ENCODE data around the gene ZNF324.
"Not testable (repeated sequence)": the region's sequence is repeated elsewhere in the genome, so short reads cannot be mapped to it uniquely, and the experiment has no call there.

ZNF324 gene

DNA sequence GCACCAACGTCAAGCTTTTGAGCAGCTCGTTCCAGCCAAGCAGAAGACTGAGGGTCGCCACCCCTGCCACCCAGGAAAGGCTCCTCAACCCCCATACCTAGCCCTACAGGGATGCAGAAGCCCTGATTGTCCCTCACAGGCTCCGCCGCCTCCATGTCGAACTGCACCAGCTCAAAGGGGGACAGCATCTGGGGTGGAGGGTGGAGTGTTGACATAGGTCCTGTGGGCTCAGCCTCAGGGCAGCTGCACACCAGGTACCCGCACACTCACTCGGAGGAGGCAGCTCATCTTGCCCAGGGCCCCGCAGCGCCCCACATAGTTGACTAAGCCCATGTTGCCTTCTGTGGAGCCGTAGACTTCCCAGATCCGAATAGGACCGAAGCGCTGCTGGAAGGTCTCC lies 33.4 kb downstream of the ZNF324 start:
- peaks cover 18 to 25% of the 10 kb centered on the region in 2 donors for H3K4me1 Mint-ChIP-seq
- no peak for DNase-seq
- no peak overlapping the region for H3K27ac Mint-ChIP-seq
- H3K9me3 Mint-ChIP-seq: peaks cover 11 to 15% of the 10 kb centered on the region in 2 donors
- ATAC-seq (replicated peaks): no peak
- peaks cover 3 to 17% of the 10 kb centered on the region in 2 donors for H3K36me3 Mint-ChIP-seq
- no peaks in the 10 kb centered on the region for H3K27me3 Mint-ChIP-seq
- H3K4me3 Mint-ChIP-seq: peak overlapping the region; percentile 85 to 87

DNA sequence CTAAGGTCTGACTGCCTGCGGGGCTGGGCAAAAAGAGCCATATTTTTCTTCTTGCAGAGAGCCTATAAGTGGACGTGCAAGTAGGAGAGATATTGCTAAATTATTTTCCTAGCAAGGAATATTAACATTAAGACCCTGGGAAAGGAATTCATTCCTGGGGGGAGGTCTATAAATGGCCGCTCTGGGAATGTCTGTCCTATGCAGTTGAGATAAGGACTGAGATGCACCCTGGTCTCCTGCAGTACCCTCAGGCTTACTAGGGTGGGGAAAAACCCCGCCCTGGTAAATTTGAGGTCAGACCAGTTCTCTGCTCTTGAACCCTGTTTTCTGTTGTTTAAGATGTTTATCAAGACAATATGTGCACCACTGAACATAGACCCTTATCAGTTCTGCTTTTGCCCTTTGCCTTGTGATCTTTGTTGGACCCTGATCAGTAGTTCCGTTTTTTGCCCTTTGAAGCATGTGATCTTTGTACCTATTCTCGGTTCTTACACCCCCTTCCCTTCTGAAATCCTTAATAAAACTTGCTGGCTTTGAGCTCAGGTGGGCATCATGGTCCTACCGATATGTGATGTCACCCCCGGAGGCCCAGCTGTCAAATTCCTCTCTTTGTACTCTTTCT lies 40.8 kb downstream of the ZNF324 start:
- not testable (repeated sequence) for H3K4me1 Mint-ChIP-seq; ATAC-seq (replicated peaks); H3K27ac Mint-ChIP-seq; H3K27me3 Mint-ChIP-seq; H3K9me3 Mint-ChIP-seq; H3K36me3 Mint-ChIP-seq; DNase-seq; H3K4me3 Mint-ChIP-seq

GRCh38 chr19:58509731-58510083 lies 42.8 kb downstream of the ZNF324 start:
- DNase-seq: no peak

GRCh38 chr19:58510084-58510862 lies 43.4 kb downstream of the ZNF324 start:
- Mint-ChIP-seq H3K4me3 (peak overlapping the region in 1 of 2 donors; percentile 39), H3K4me1 (peaks cover 8 to 26% of the 10 kb centered on the region in 2 donors), H3K9me3 (peaks cover 4 to 9% of the 10 kb centered on the region in 2 donors), H3K27ac (peak overlapping the region; percentile 79), H3K27me3 (no peaks in the 10 kb centered on the region), H3K36me3 (peaks cover 7 to 15% of the 10 kb centered on the region in 2 donors)
- DNase-seq: no peak
- ATAC-seq (replicated peaks): no peak

More at GRCh38 chr19:58509731-58510083, 42.8 kb downstream of the ZNF324 start:
- Mint-ChIP-seq H3K9me3 (peaks cover 4 to 9% of the 10 kb centered on the region in 2 donors), H3K36me3 (peaks cover 7 to 12% of the 10 kb centered on the region in 2 donors), H3K27me3 (no peaks in the 10 kb centered on the region), H3K27ac (peak overlapping the region; percentile 79), H3K4me1 (peaks cover 6 to 20% of the 10 kb centered on the region in 2 donors), H3K4me3 (no peak overlapping the region)
- no peak for ATAC-seq (replicated peaks)

GRCh38 chr19:58511353-58512208 lies 44.7 kb downstream of the ZNF324 start, which contains the start of gene SLC27A5:
Gene SLC27A5 (minus strand): TSS chr19:58511992. CDS start chr19:58511955, 37 bp downstream.
- DNase-seq (no peak), ATAC-seq (replicated peaks) (no peak)
- Mint-ChIP-seq H3K9me3 (peaks cover 4 to 9% of the 10 kb centered on the region in 2 donors), H3K4me3 (peak within 1 kb of the TSS in 1 of 2 donors; percentile 36), H3K27me3 (no peaks in the 10 kb centered on the region), H3K4me1 (peaks cover 18 to 38% of the 10 kb centered on the region in 2 donors), H3K27ac (peak within 1 kb of the TSS; percentile 25), H3K36me3 (peaks cover 13 to 25% of the 10 kb centered on the region in 2 donors)

- no peak for ATAC-seq (replicated peaks)
- Mint-ChIP-seq H3K4me3 (peak overlapping the region; percentile 91 to 93), H3K9me3 (no peaks in the 10 kb centered on the region), H3K27me3 (no peaks in the 10 kb centered on the region), H3K4me1 (peaks cover 24 to 47% of the 10 kb centered on the region in 2 donors), H3K27ac (peak overlapping the region; percentile 84), H3K36me3 (peaks cover 13 to 30% of the 10 kb centered on the region in 2 donors)
- no peak for DNase-seq
Measured at GRCh38 chr19:58513213-58513693, 46.4 kb downstream of the ZNF324 start.

DNA sequence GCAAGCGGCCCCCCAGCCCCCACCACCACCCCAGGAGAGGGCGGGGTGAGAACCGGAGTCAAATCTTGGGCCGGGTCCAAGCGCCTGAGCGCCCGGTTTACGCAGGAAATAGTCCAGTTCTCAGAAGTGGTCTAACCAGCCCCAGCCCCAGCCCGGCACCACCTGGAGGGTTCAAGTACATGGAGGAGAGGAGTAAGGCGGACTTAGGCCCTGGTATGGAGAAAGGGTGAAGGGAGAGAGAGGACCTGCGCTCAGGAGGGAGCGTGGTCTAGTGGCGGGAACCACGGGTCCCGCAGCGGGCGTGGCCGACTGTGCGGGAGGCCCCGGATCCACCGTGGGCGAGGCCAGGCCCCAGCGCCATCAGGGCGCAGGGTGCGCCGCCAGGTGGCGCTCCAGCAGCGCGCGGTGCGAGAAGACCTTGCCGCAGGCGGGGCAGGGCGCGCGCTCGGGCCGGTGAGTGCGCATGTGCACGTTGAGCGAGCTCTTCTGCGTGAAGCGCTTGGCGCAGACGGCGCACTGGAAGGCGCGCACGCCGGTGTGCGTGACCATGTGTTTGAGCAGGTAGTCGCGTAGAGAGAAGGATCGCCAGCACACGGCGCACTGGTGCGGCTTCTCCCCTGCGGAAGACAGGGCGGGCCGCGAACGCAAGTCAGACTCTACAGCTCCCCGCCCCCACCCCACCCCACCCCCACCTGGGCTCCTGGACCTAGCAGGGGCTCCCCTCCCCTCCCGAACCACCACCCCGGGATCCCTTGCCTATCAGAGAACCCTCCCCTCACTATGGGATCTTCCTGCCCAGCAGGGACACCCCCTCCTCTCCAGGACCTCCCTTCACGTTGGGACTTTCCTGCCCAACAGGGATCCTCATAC lies 47.0 kb downstream of the ZNF324 start:
- ATAC-seq (replicated peaks) (peak; percentile 91), DNase-seq (peak; percentile 93)
- no peaks in the 10 kb centered on the region for H3K9me3 Mint-ChIP-seq
- H3K4me3 Mint-ChIP-seq: peak overlapping the region; percentile 91 to 93
- H3K27ac Mint-ChIP-seq: peak overlapping the region; percentile 96
- peaks cover 13 to 33% of the 10 kb centered on the region in 2 donors for H3K36me3 Mint-ChIP-seq
- H3K27me3 Mint-ChIP-seq: no peaks in the 10 kb centered on the region
- peaks cover 31 to 53% of the 10 kb centered on the region in 2 donors for H3K4me1 Mint-ChIP-seq

- Mint-ChIP-seq H3K36me3 (peaks cover 13 to 36% of the 10 kb centered on the region in 2 donors), H3K27ac (peak overlapping the region; percentile 96), H3K4me1 (peaks cover 32 to 59% of the 10 kb centered on the region in 2 donors), H3K4me3 (peak overlapping the region; percentile 91 to 93), H3K9me3 (no peaks in the 10 kb centered on the region), H3K27me3 (no peaks in the 10 kb centered on the region)
- no peak for ATAC-seq (replicated peaks)
- DNase-seq: no peak
Measured at GRCh38 chr19:58514564-58515022, 47.7 kb downstream of the ZNF324 start.

DNA sequence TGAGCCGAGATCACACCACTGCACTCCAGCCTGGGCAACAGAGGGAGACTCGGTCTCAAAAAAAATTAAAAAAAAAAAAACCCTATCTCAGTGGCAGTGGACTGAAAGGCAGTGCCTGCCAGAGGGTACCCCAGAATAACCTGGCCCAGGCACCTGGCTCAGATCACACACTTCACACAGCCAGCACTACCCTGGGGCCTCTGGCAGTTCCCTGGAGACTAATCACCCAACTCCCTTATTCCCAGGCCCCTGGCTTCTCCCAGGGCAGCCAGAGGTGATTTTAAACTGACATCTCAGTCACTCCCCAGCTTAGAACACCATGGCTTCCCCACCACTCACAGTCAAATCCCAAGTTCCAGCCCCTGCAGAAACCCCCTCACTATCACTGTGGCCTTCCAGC lies 48.4 kb downstream of the ZNF324 start:
- peaks cover 13 to 33% of the 10 kb centered on the region in 2 donors for H3K36me3 Mint-ChIP-seq

DNA sequence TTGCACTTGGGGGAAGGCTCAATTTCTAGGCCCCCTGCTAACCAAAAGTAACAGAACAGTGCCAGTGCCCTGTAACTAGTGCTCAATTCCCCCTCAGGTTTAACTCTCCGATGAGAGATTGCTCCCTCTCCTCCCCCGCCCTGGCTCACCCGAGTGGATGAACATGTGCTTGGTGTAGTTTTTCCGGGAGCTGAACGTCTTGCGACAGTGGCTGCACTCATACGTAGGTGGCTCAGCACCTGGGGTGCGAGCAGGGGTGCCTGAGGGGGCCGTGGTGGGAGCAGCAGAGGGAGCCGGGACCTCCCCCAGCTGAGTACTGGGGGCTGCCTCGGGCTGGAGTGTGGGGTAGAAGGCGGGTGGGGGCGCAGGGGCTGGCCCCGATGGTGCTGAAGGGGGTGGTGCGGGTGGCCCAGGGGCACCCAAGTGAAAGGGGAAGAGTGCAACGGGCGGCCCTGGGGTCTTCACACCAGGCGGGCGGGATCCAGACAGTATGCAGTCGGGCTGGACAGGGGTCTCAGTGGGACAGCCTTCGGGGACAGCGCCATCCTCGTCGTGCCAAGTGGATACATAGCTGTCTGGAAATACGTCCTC lies 49.5 kb downstream of the ZNF324 start:
- H3K4me3 Mint-ChIP-seq: peak overlapping the region in 1 of 2 donors; percentile 82
- peaks cover 41 to 71% of the 10 kb centered on the region in 2 donors for H3K4me1 Mint-ChIP-seq
- peak overlapping the region; percentile 84 for H3K27ac Mint-ChIP-seq
- H3K27me3 Mint-ChIP-seq: no peaks in the 10 kb centered on the region
- no peak for DNase-seq
- no peak for ATAC-seq (replicated peaks)
- H3K36me3 Mint-ChIP-seq: peaks cover 13 to 33% of the 10 kb centered on the region in 2 donors
- no peaks in the 10 kb centered on the region for H3K9me3 Mint-ChIP-seq

More for the DNA sequence above, 48.4 kb downstream of the ZNF324 start:
- H3K9me3 Mint-ChIP-seq: no peaks in the 10 kb centered on the region
- no peaks in the 10 kb centered on the region for H3K27me3 Mint-ChIP-seq
- peak overlapping the region; percentile 84 for H3K27ac Mint-ChIP-seq
- H3K4me1 Mint-ChIP-seq: peaks cover 37 to 66% of the 10 kb centered on the region in 2 donors
- ATAC-seq (replicated peaks): no peak
- no peak for DNase-seq
- peak overlapping the region; percentile 82 for H3K4me3 Mint-ChIP-seq

- H3K9me3 Mint-ChIP-seq: no peaks in the 10 kb centered on the region
- no peaks in the 10 kb centered on the region for H3K27me3 Mint-ChIP-seq
- peaks cover 41 to 71% of the 10 kb centered on the region in 2 donors for H3K4me1 Mint-ChIP-seq
- DNase-seq (no peak), ATAC-seq (replicated peaks) (no peak)
- H3K36me3 Mint-ChIP-seq: peaks cover 13 to 33% of the 10 kb centered on the region in 2 donors
- H3K4me3 Mint-ChIP-seq: peak overlapping the region in 1 of 2 donors; percentile 11
- H3K27ac Mint-ChIP-seq: no peak overlapping the region
Measured at GRCh38 chr19:58516964-58517833, 50.3 kb downstream of the ZNF324 start.

Measured in stimulated activated naive B cell treated with anti-CD40 and anti-IgM and Interleukin-4, amounts not matched to agents 10 μg/mL and 1 μg/mL and 100 μg/mL, for 72 hours (primary cell).